ENCODE data around the gene CFAP221.

CFAP221 gene

GRCh38 chr2:119700866-119701265, 156.6 kb downstream of the CFAP221 start:
- peak; percentile 55 for DNase-seq (ENCODE audit: low spot score)

DNA sequence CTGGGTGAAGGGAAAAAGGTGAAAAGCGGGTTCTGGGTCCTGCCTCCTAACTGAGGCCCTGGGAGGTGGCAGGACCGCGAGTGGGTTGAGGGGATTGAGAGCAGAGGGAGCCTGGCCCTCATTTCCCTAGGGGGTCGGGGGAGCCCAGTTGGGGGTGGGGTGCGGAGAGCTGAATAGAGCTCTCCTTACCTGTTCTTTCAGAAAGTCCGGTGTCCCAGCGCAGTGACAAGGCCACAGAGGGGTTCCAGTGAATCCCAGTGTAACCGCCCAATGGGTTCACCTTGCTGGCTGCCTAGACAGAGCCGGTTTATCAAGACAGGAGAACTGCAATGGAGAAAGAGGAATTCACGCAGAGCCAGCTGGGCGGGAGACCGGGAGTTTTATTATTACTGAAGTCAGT, 157.1 kb downstream of the CFAP221 start:
- DNase-seq (ENCODE audit: low spot score): no peak

GRCh38 chr2:119702203-119702917, 158.1 kb downstream of the CFAP221 start:
- no peak for DNase-seq (ENCODE audit: low spot score)

DNA sequence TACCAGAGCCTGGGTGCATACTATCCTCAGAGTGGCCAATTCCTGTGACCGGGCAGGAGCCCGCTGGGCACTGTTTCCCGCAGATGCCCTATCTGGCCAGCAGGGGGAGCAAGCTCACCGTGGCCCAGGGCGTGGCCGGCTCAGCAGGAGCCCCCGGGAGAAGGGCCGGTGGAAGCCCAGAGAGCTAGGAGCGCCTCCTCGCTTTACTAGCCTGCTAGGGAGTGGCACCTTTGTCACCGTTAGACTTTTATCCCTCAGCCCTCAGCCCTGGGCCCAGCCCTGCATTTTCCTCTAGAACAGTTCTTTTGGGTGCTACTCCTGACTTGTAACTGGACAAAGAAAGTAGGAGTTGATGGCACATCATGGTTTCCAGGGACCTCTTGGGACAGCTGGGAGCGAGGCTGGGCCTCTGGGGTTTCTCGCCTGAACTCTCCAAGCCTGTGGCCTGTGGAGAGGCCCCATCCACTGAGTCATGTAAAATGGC, 158.7 kb downstream of the CFAP221 start:
- peak; percentile 89 for DNase-seq (ENCODE audit: low spot score)

GRCh38 chr2:119703526-119703925, 159.3 kb downstream of the CFAP221 start:
- DNase-seq (ENCODE audit: low spot score): no peak

DNA sequence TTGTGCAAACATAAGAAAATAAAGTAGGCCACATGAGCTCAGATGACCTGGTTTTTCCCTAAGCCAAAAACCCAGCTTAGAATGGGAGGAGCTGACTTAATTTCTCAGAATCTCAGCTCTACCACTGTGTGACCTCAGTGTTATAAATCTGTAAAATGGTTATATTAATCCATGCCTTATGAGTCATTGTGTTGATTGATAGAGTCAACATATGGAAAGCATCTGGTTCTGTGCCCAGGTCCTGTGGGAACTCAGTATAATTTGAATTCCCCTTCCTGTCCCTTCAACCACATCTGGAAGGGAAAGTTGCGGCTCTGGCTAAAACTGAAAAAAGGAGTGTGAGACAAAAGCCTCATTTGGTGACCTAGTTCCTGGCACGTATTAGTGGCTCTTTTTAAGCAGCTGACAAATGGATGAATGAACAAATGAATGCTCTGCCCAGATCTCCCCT, 160.4 kb downstream of the CFAP221 start:
- no peak for DNase-seq (ENCODE audit: low spot score)

DNA sequence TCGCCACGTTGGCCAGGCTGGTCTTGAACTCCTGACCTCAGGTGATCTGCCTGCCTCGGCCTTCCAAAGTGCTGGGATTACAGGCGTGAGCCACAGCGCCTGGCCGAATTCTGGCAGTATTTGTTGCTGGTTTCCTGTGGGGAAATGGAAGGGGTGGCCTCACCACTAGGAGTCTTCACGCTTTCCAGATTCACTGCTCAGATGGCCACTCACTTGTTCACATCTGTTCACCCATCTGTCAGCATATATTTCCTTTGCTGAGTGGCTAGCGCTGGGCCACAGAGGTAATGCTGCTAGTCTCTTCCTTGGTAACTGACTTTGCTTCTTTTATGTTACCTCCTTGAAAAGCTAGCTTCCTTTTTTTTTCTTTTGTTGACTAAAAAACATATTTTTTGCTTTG, 162.0 kb downstream of the CFAP221 start:
- DNase-seq (ENCODE audit: low spot score): no peak
